Measurements from ENCODE around the gene ANO1.

ANO1 gene

GRCh38 chr11:70054004-70054403 is 24.1 kb upstream of the ANO1 start:
- DNase-seq = no peak

GRCh38 chr11:70055444-70055843 is 22.7 kb upstream of the ANO1 start:
- DNase-seq = no peak

GRCh38 chr11:70057080-70057479 is 21.0 kb upstream of the ANO1 start:
- DNase-seq = no peak

- DNase-seq = no peak
Measured at GRCh38 chr11:70059971-70060370, 18.1 kb upstream of the ANO1 start.

- DNase-seq = no peak
Measured at GRCh38 chr11:70060611-70061293, 17.4 kb upstream of the ANO1 start.

- no peak for DNase-seq
Measured at GRCh38 chr11:70061734-70062133, 16.4 kb upstream of the ANO1 start.

- no peak for DNase-seq
Measured at GRCh38 chr11:70063121-70063520, 15.0 kb upstream of the ANO1 start.

GRCh38 chr11:70063555-70063954 is 14.6 kb upstream of the ANO1 start:
- DNase-seq = no peak

GRCh38 chr11:70064008-70064725 is 13.9 kb upstream of the ANO1 start:
- no peak for DNase-seq

GRCh38 chr11:70064726-70065317 is 13.3 kb upstream of the ANO1 start:
- DNase-seq = no peak

GRCh38 chr11:70065318-70066135 is 12.6 kb upstream of the ANO1 start:
- no peak for DNase-seq

- no peak for DNase-seq
Measured at GRCh38 chr11:70066136-70066520, 12.0 kb upstream of the ANO1 start.

GRCh38 chr11:70066628-70067027 is 11.5 kb upstream of the ANO1 start:
- DNase-seq = no peak

- DNase-seq = no peak
Measured at GRCh38 chr11:70067036-70067435, 11.1 kb upstream of the ANO1 start.

- no peak for DNase-seq
Measured at GRCh38 chr11:70067591-70068341, 10.4 kb upstream of the ANO1 start.

- DNase-seq = no peak
Measured at GRCh38 chr11:70068345-70068744, 9.8 kb upstream of the ANO1 start.

GRCh38 chr11:70068950-70069349 is 9.2 kb upstream of the ANO1 start:
- DNase-seq = no peak

- DNase-seq = no peak
Measured at GRCh38 chr11:70070706-70071105, 7.4 kb upstream of the ANO1 start.

- no peak for DNase-seq
Measured at GRCh38 chr11:70071996-70072395, 6.1 kb upstream of the ANO1 start.

- DNase-seq = no peak
Measured at GRCh38 chr11:70072461-70072860, 5.7 kb upstream of the ANO1 start.

- no peak for DNase-seq
Measured at GRCh38 chr11:70072861-70073755, 5.0 kb upstream of the ANO1 start.

All from CD4-positive, alpha-beta T cell treated with Interleukin-17A for 4 hours (primary cell).